Posterior cingulate gyrus (tissue), 11 donors: ENCODE data around the gene USP17L18.
"Not testable (repeated sequence)": the region's sequence is repeated elsewhere in the genome, so short reads cannot be mapped to it uniquely, and the experiment has no call there.

ENCODE experiments used
- DNase-seq, 10 donors: peaks; one replicate each; pipeline versions ENCODE4 v3.0.0 to v3.0.0-alpha.2; 2020 to 2021; ENCODE audit warnings: mixed read lengths in 3 of 10
- intact Hi-C: fragments of 100-400 bp; cut with DNase I; formaldehyde crosslinking; loops from one replicate; pipeline ENCODE4 v1.15.1; 2023

Gene USP17L18

GRCh38 chr4:9247953-9248680 is at the start of gene USP17L18:
USP17L18 (plus strand) TSS chr4:9248630; CDS start chr4:9248630, 0 bp downstream.
- DNase-seq, result peak in 8 of 10 donors; percentile 1 to 78 (median 16)
- intact Hi-C loops, result not testable (repeated sequence)

- DNase-seq, intact Hi-C loops: not testable (repeated sequence)
Observed at GRCh38 chr4:9210357-9210756, 38.1 kb upstream of the USP17L18 start, which contains the start of gene USP17L10. USP17L10 (plus strand) TSS chr4:9210657; CDS start chr4:9210657, 0 bp downstream.

GRCh38 chr4:9214701-9215100 is 33.7 kb upstream of the USP17L18 start:
- peak in 6 of 10 donors; percentile 0 to 82 (median 9) for DNase-seq
- intact Hi-C loops, result not testable (repeated sequence)

- DNase-seq, intact Hi-C loops: not testable (repeated sequence)
Observed at GRCh38 chr4:9215105-9215504, 33.3 kb upstream of the USP17L18 start, which contains the start of gene USP17L11. USP17L11 (plus strand) TSS chr4:9215405; CDS start chr4:9215405, 0 bp downstream.

GRCh38 chr4:9219852-9220251 is 28.6 kb upstream of the USP17L18 start, which contains the start of gene USP17L12:
USP17L12 (plus strand) TSS chr4:9220152; CDS start chr4:9220152, 0 bp downstream.
- DNase-seq, intact Hi-C loops: not testable (repeated sequence)

GRCh38 chr4:9224596-9224995 is 23.8 kb upstream of the USP17L18 start, which contains the start of gene USP17L13:
USP17L13 (plus strand) TSS chr4:9224896; CDS start chr4:9224896, 0 bp downstream.
- intact Hi-C loops, result not testable (repeated sequence)

GRCh38 chr4:9230249-9230648 is 18.2 kb upstream of the USP17L18 start:
- peak in 5 of 10 donors; percentile 0 to 25 (median 11) for DNase-seq
- intact Hi-C loops, result not testable (repeated sequence)

More at GRCh38 chr4:9224596-9224995, 23.8 kb upstream of the USP17L18 start, which contains the start of gene USP17L13:
- DNase-seq, result not testable (repeated sequence)

- intact Hi-C loops, DNase-seq: not testable (repeated sequence)
Observed at GRCh38 chr4:9234085-9234484, 14.3 kb upstream of the USP17L18 start, which contains the start of gene USP17L15. USP17L15 (plus strand) TSS chr4:9234385; CDS start chr4:9234385, 0 bp downstream.

- DNase-seq, result peak in 4 of 10 donors; percentile 5 to 91 (median 14)
- intact Hi-C loops, result not testable (repeated sequence)
Observed at GRCh38 chr4:9238461-9238860, 10.0 kb upstream of the USP17L18 start.

GRCh38 chr4:9243579-9243978 is 4.9 kb upstream of the USP17L18 start, which contains the start of gene USP17L17:
USP17L17 (plus strand) TSS chr4:9243879; CDS start chr4:9243879, 0 bp downstream.
- intact Hi-C loops, DNase-seq: not testable (repeated sequence)

- intact Hi-C loops, DNase-seq: not testable (repeated sequence)
Observed at GRCh38 chr4:9253078-9253477, 4.6 kb downstream of the USP17L18 start, which contains the start of gene USP17L19. USP17L19 (plus strand) TSS chr4:9253378; CDS start chr4:9253378, 0 bp downstream.

GRCh38 chr4:9257824-9258223 is 9.4 kb downstream of the USP17L18 start, which contains the start of gene USP17L20:
USP17L20 (plus strand) TSS chr4:9258124; CDS start chr4:9258124, 0 bp downstream.
- DNase-seq, intact Hi-C loops: not testable (repeated sequence)

GRCh38 chr4:9262572-9262971 is 14.1 kb downstream of the USP17L18 start, which contains the start of gene USP17L21:
USP17L21 (plus strand) TSS chr4:9262872; CDS start chr4:9262872, 0 bp downstream.
- DNase-seq, intact Hi-C loops: not testable (repeated sequence)

- intact Hi-C loops, DNase-seq: not testable (repeated sequence)
Observed at GRCh38 chr4:9267319-9267718, 18.9 kb downstream of the USP17L18 start, which contains the start of gene USP17L22. USP17L22 (plus strand) TSS chr4:9267619; CDS start chr4:9267619, 0 bp downstream.

GRCh38 chr4:9271719-9272118 is 23.3 kb downstream of the USP17L18 start:
- peak; percentile 2 to 92 (median 38) for DNase-seq
- intact Hi-C loops, result not testable (repeated sequence)
